ENCODE results near the gene PROP1.
"Not testable (repeated sequence)": the region's sequence is repeated elsewhere in the genome, so short reads cannot be mapped to it uniquely, and the experiment has no call there.

The PROP1 gene

DNA sequence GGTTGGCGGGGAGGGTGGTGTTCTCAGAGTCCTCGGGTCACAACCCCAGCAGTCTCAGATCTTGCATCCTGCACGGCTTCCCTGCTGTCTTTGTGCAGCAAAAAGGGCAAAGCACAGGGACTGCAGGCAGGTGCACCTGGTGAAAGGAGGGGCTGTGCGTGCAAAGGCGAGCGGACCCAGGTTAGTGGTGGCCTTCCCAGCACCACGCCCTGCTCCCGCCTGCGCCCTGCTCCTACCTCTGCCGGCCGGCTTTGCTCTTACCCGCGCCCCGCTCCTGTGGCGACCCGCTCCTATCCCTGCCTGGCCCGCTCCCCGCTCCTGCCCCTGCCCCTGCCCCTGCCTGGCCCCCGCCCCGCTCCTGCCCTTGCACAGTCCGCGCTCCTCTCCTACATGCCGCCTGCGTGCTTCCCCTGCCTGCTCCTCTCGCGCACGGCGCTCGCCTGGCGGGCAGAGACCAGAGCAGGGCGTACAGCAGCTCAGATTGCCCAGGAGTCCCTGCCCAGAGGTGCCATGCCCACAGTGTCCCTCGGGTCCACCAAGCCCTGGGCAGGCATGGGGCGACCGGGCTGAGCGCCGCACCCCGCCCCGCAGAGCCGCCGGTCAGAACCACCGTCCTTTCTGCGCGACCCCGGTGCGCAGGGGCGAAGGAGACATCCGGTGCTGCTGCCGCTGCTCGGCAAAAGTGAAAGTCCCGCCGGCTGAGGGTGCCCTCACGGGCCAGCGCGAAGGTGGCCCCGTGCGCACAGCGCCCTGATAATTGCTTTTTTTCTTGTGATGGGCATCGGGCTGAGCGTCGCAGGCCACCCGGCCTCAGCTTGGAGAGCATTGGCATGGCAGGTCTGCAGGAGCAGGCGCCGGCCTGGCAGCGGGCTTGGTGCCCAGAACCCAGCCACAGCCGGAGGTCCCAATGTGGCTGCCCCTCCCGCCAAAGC is 52.0 kb downstream of the PROP1 start:
- DNase-seq = peak; percentile 76

DNA sequence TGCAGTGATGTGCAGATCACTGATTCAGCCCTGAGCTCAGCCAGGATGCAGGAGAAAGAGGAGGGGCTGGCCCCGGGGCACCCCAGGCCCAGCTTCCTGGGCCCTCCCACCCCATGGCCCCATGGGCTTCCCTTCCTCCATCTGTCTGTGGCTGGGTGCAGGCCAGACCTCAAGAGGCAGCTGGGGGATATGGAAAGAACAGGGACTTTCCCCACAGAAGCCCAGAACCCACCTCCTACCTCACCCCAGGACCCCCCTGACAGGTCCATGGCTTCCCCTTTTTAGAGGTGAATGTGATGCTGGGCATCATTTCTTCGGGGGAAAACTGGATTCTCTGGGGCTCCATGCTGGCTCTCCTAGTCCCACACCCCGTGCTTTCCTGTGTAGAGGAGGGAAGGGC is 53.1 kb downstream of the PROP1 start:
- DNase-seq = not testable (repeated sequence)

Measured in activated CD8-positive, alpha-beta memory T cell treated with anti-CD3 and anti-CD28 coated beads for 24 hours (primary cell).